SU-DHL-6 (cell line): ENCODE data around the gene DENND5A.

ENCODE experiments used
- EZH2phosphoT487 ChIP-seq: fragments of 200-600 bp; sonication (generic), shearing (Covaris generic); conservative IDR thresholded peaks from 2 replicates; pipeline ENCODE4 v1.6.1; 2018; ENCODE audit warnings: mild to moderate bottlenecking, antibody characterized with exemption, low read length, moderate library complexity, mixed read lengths
- TF ChIP-seq, protein P1 (sequence below): fragments of 200-600 bp; sonication (generic); IDR thresholded peaks from one replicate; pipeline ENCODE4 v1.5.1; 2017; ENCODE audit warnings: antibody characterized with exemption, mild to moderate bottlenecking, low read length, moderate library complexity; ENCODE audit not compliant: insufficient read depth, poor library complexity, severe bottlenecking

DNA sequence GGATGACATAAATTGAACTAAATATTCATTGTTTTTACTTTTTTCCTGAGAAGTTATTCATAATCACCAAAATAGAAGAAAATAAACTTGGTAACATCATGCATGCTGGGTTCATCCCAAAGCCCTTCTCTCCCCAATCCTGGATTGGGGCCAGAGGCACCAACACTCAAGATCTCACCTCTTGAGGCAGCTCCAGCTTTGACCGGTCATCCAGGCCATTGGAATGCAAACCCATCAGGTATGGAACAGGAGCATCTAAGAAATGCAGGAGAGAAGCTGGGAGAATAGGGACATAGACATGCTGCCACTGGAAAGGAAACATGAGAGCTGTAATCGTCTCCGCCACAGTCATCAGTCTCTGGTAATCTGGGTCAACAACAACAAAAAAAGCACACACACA lies 71.8 kb downstream of the DENND5A start:
- TF ChIP-seq, protein P1, sequence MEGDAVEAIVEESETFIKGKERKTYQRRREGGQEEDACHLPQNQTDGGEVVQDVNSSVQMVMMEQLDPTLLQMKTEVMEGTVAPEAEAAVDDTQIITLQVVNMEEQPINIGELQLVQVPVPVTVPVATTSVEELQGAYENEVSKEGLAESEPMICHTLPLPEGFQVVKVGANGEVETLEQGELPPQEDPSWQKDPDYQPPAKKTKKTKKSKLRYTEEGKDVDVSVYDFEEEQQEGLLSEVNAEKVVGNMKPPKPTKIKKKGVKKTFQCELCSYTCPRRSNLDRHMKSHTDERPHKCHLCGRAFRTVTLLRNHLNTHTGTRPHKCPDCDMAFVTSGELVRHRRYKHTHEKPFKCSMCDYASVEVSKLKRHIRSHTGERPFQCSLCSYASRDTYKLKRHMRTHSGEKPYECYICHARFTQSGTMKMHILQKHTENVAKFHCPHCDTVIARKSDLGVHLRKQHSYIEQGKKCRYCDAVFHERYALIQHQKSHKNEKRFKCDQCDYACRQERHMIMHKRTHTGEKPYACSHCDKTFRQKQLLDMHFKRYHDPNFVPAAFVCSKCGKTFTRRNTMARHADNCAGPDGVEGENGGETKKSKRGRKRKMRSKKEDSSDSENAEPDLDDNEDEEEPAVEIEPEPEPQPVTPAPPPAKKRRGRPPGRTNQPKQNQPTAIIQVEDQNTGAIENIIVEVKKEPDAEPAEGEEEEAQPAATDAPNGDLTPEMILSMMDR: no peak
- no peak for TF ChIP-seq EZH2phosphoT487
